WERI-Rb-1 (cell line): ENCODE measurements around the gene C1orf185.
A peak's percentile ranks its signal among the peaks of the same experiment; 100 is the strongest.

Source experiments
- DNase-seq: peaks from one replicate; pipeline ENCODE4 v3.0.0-alpha.2; 2020
- H3K27ac ChIP-seq: fragments of 250-450 bp; sonication (Bioruptor Pico); 2 replicates; pipeline ENCODE4 v1.5.1; 2020; ENCODE audit warnings: mild to moderate bottlenecking, moderate library complexity
- H3K27me3 ChIP-seq: fragments of 250-450 bp; sonication (Bioruptor Pico); 2 replicates; pipeline ENCODE4 v1.5.1; 2021; ENCODE audit warnings: mild to moderate bottlenecking, low read depth, moderate library complexity; ENCODE audit not compliant: insufficient read depth, severe bottlenecking
- H3K36me3 ChIP-seq: fragments of 250-450 bp; sonication (Bioruptor Pico); 2 replicates; pipeline ENCODE4 v1.5.1; 2020; ENCODE audit warnings: mild to moderate bottlenecking, moderate library complexity
- H3K4me3 ChIP-seq: 2 replicates; pipeline ENCODE4 v1.5.1; 2011; ENCODE audit warnings: low read depth, mild to moderate bottlenecking, control low read depth, low read length
- H3K9me3 ChIP-seq: fragments of 250-450 bp; sonication (Bioruptor Pico); 2 replicates; pipeline ENCODE4 v1.5.1; 2021; ENCODE audit warnings: mild to moderate bottlenecking, moderate library complexity; ENCODE audit not compliant: severe bottlenecking
- TF ChIP-seq, protein P1 (sequence below): IDR thresholded peaks from 2 replicates; pipeline ENCODE4 v1.5.1; 2011; ENCODE audit warnings: low read depth, mild to moderate bottlenecking, control low read depth, inconsistent platforms, low read length

C1orf185 gene

DNA sequence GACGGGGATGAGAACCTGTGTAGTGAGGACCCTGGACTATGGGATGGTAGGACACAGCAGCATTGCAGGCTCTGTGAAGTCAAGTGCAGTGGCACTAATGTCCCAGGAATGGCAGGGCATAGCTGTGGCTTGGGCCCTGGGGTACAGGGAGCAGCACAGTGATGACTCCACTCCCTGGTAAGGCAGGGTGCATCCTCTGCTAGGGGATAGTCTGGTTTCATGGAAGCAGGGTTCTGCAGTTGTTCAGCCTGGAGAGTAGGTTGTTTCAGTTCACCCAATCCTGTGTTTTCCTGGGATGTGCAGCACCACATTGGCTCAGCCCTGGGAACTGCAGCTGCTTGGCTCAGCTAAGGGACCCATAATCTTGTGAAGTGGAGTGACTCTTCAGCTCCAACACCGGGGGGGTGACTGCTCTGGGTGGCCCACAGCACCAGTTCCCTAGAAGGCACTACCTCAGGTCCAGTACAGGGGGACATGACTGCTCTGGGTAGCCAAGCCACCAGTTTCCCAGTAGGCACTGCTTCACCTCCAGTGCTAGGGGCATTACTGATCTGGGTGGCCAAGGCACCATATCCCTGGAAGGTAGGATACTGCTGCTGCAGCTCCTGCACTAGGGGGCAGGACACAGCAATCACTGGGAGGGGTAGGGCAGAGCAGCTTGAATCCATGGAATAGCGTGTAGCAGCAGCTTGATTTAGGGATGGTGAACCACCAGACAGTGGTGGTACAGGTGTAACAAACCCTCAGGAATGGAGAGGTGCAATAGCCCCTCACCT lies 15.3 kb upstream of the C1orf185 start:
- Histone ChIP-seq H3K4me3 (no peak overlapping the region), H3K27me3 (no peaks in the 10 kb centered on the region), H3K36me3 (no peaks in the 10 kb centered on the region), H3K27ac (no peak overlapping the region), H3K9me3 (no peaks in the 10 kb centered on the region)
- TF ChIP-seq, protein P1, sequence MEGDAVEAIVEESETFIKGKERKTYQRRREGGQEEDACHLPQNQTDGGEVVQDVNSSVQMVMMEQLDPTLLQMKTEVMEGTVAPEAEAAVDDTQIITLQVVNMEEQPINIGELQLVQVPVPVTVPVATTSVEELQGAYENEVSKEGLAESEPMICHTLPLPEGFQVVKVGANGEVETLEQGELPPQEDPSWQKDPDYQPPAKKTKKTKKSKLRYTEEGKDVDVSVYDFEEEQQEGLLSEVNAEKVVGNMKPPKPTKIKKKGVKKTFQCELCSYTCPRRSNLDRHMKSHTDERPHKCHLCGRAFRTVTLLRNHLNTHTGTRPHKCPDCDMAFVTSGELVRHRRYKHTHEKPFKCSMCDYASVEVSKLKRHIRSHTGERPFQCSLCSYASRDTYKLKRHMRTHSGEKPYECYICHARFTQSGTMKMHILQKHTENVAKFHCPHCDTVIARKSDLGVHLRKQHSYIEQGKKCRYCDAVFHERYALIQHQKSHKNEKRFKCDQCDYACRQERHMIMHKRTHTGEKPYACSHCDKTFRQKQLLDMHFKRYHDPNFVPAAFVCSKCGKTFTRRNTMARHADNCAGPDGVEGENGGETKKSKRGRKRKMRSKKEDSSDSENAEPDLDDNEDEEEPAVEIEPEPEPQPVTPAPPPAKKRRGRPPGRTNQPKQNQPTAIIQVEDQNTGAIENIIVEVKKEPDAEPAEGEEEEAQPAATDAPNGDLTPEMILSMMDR = peak; percentile 27; the same call in 1 of the 2 replicates
- no peak for DNase-seq

DNA sequence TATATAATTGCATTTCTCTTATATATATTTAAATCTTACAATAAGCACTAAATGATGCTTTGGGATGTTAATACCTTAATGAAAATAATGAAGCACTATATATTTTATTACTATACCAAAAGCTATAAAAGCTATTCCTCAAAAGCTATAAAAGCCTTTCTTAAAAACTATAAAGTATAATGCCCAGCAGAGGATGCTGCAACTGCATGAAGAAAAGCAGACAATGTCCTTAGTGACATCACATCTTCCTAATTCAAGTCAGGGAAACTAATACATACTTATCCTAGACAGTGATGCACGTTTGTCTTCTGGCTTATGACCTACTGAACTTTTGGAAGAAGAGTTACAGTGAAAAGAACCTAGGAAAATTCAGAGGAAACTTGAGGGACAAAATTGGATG lies 13.6 kb upstream of the C1orf185 start:
- DNase-seq = no peak
- Histone ChIP-seq H3K27ac (no peak overlapping the region), H3K36me3 (no peaks in the 10 kb centered on the region), H3K27me3 (no peaks in the 10 kb centered on the region), H3K9me3 (no peaks in the 10 kb centered on the region), H3K4me3 (no peak overlapping the region)
- TF ChIP-seq, protein P1 = 0 out of 2 replicates have a peak, but pooled peaks have one; percentile 40

DNA sequence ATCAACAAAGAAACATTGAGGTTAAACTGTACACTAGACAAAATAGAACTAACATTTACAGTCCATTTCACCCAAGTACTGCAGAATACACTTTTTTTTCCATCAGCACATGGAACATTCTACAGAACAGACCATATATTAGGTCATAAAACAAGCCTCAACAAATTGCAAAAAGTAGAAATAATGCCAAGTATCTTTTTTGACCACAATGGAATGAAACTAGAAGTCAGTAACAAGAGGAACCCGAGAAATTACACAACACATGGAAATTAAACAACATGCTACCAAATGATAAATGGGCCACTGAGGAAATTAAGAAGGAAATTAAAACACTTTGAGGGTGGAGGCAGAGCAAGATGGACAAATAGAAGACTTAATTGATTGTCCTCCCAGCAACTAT lies 8.4 kb upstream of the C1orf185 start:
- DNase-seq = no peak
- Histone ChIP-seq H3K27me3 (no peaks in the 10 kb centered on the region), H3K36me3 (no peaks in the 10 kb centered on the region), H3K9me3 (no peaks in the 10 kb centered on the region), H3K27ac (no peak overlapping the region), H3K4me3 (no peak overlapping the region)
- TF ChIP-seq, protein P1 = no peak

DNA sequence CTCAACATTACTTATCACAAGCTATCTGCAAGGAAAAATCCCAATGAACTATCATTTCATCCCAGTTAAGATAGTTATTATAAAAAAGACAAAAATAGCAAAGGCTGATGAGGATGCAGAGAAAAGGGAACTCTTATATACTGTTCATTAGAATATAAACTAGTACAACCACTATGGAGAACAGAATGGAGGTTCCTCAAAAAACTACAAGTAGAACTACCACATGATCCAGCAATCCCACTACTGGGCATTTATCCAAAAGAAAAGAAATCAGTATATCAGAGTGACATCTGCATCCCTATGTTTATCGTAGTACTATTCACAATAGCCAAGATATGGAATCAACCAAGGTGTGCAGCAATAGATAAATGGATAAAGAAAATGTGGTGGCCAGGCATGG lies 4.9 kb upstream of the C1orf185 start:
- Histone ChIP-seq H3K9me3 (no peaks in the 10 kb centered on the region), H3K4me3 (no peak overlapping the region), H3K27ac (no peak overlapping the region), H3K36me3 (no peaks in the 10 kb centered on the region), H3K27me3 (no peaks in the 10 kb centered on the region)
- TF ChIP-seq, protein P1 = no peak
- no peak for DNase-seq

DNA sequence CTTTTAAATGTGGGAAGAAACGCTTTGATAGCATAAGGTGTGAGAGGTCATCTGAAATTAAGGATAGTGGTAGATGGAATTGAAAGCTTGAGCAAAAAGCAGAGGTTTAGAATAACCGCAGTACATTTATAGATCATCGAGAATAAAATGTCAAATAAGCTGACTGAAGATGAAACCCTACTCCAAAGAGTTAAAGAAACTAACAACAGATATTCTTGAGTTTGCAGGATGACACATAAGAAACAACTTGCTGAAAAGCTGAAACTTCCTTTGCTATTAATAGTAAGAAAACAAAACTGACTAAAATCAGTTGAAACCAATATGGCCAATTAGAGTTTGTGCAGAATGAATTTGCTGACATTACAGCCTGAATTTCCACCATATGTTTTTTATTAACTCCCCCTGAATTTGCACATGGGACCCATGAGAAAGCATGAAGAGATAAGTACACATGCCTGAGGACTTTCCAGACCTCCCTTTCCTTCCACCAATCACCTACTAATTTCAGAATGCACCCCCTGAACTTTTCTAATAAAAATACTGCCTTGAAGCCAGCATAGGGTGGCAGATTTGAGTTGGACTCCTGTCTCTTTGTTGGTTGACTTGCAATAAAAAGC lies 1.7 kb upstream of the C1orf185 start:
- H3K9me3 ChIP-seq = no peaks in the 10 kb centered on the region
- no peak overlapping the region for H3K27ac ChIP-seq
- H3K4me3 ChIP-seq = no peak overlapping the region
- TF ChIP-seq, protein P1 = no peak
- DNase-seq = no peak
- H3K27me3 ChIP-seq = no peaks in the 10 kb centered on the region
- H3K36me3 ChIP-seq = no peaks in the 10 kb centered on the region

DNA sequence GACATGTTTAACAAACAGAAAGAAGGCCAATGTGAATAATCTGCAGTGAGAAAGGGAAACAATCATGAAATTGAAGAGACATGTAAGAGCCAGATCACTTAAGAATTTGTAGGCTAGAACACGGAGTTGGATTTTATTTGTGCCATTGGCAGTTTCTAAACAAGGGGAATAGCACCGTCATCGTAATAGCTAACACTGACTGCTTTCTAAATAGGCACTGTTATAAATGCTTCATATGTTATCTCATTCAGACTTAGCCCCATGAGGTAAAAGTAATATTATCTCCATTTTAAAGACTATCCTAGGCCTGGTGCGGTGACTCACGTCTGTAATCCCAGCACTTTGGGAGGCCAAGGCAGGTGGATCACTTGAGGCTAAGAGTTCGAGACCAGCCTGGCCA lies 12.1 kb downstream of the C1orf185 start:
- no peak for DNase-seq
- no peaks in the 10 kb centered on the region for H3K27me3 ChIP-seq
- TF ChIP-seq, protein P1 = no peak
- H3K27ac ChIP-seq = no peak overlapping the region
- no peak overlapping the region for H3K4me3 ChIP-seq
- H3K9me3 ChIP-seq = no peaks in the 10 kb centered on the region
- no peaks in the 10 kb centered on the region for H3K36me3 ChIP-seq
